K562 (cell line): Measurements from ENCODE around the gene ZC3H10. TPM values are rescaled to one million over a fixed set of nuclear protein-coding genes. Genes with fewer than 3 reads are reported as not detected.

Source experiments
- CBX3 ChIP-seq, 2 experiments: IDR thresholded peaks; 1 replicate in 1 of 2; 2 replicates in 1 of 2; pipeline ENCODE4 v1.6.1; 2012; ENCODE audit warnings: inconsistent platforms in 2 of 2, low read length in 2 of 2, borderline replicate concordance in 1 of 2, control low read depth in 1 of 2
- CC2D1A ChIP-seq: fragments of 450-650 bp; IDR thresholded peaks from 2 replicates; pipeline ENCODE4 v1.6.1; 2017; ENCODE audit warnings: mild to moderate bottlenecking
- EP400 ChIP-seq: fragments of 450-650 bp; IDR thresholded peaks from 2 replicates; pipeline ENCODE4 v1.6.1; 2017; ENCODE audit warnings: antibody characterized with exemption, mild to moderate bottlenecking, moderate library complexity
- FIP1L1 ChIP-seq: fragments of 200-400 bp; formaldehyde crosslinking; IDR thresholded peaks from 2 replicates; pipeline ENCODE4 v1.6.1; 2018; ENCODE audit warnings: mild to moderate bottlenecking, low read depth, low read length; ENCODE audit not compliant: poor library complexity, severe bottlenecking
- HDGF ChIP-seq: fragments of 450-650 bp; IDR thresholded peaks from 2 replicates; pipeline ENCODE4 v1.6.1; 2016
- HMG20A ChIP-seq: fragments of 450-650 bp; formaldehyde crosslinking; conservative IDR thresholded peaks from 2 replicates; pipeline ENCODE4 v1.4.0; 2020; ENCODE audit warnings: mild to moderate bottlenecking, mixed read lengths
- JUN ChIP-seq, 2 experiments: sonication (generic) in 1 of 2; formaldehyde crosslinking in 1 of 2; IDR thresholded peaks; 2 replicates each; pipeline versions ENCODE4 v1.6.1 to v1.8.0; 2012 to 2022; ENCODE audit warnings: borderline replicate concordance in 2 of 2, mild to moderate bottlenecking in 2 of 2, improper control_type of control experiment in 1 of 2, low read depth in 1 of 2, low read length in 1 of 2, missing genetic modification reagents in 1 of 2
- KDM1A ChIP-seq, 2 experiments: fragments of 450-650 bp; IDR thresholded peaks; 2 replicates each; pipeline ENCODE4 v1.6.1; 2016; ENCODE audit warnings: mild to moderate bottlenecking in 2 of 2
- PCBP1 ChIP-seq: fragments of 200-400 bp; formaldehyde crosslinking; IDR thresholded peaks from 2 replicates; pipeline ENCODE4 v1.6.1; 2018; ENCODE audit warnings: mild to moderate bottlenecking, low read depth, low read length; ENCODE audit not compliant: poor library complexity, severe bottlenecking
- PHB ChIP-seq: fragments of 250-450 bp; sonication (Bioruptor Pico); IDR thresholded peaks from 2 replicates; pipeline ENCODE4 v1.5.0; 2021
- PHF21A ChIP-seq: fragments of 450-650 bp; IDR thresholded peaks from 2 replicates; pipeline ENCODE4 v1.6.1; 2017; ENCODE audit warnings: low read depth, borderline replicate concordance
- RFX5 ChIP-seq: IDR thresholded peaks from 2 replicates; pipeline ENCODE4 v1.6.1; 2011; ENCODE audit warnings: low read depth, mild to moderate bottlenecking, improper control_type of control experiment, low read length
- SMARCB1 ChIP-seq: IDR thresholded peaks from 2 replicates; pipeline ENCODE4 v1.6.1; 2011; ENCODE audit warnings: improper control_type of control experiment, low read depth; ENCODE audit not compliant: insufficient read length
- SMARCE1 ChIP-seq: fragments of 450-650 bp; IDR thresholded peaks from 2 replicates; pipeline ENCODE4 v1.7.1; 2016; ENCODE audit warnings: mild to moderate bottlenecking
- SNRNP70 ChIP-seq: fragments of 200-400 bp; formaldehyde crosslinking; optimal IDR thresholded peaks from 2 replicates; pipeline ENCODE3; 2017; ENCODE audit warnings: low read depth, low read length
- SPI1 ChIP-seq: IDR thresholded peaks from 2 replicates; pipeline ENCODE4 v1.6.1; 2011; ENCODE audit warnings: low read depth, low read length, control low read depth, borderline replicate concordance
- SRF ChIP-seq, 2 experiments: fragments of 250-450, 450-650 bp in 1 of 2; sonication (Bioruptor Pico) in 1 of 2; sonication (generic) in 1 of 2; formaldehyde crosslinking; IDR thresholded peaks; 2 replicates each; pipeline versions ENCODE4 v1.5.0 to v1.5.1; 2020 to 2022; ENCODE audit warnings: mild to moderate bottlenecking in 1 of 2, missing genetic modification reagents in 1 of 2
- U2AF1 ChIP-seq: fragments of 200-400 bp; formaldehyde crosslinking; optimal IDR thresholded peaks from 2 replicates; pipeline ENCODE3; 2017; ENCODE audit warnings: mild to moderate bottlenecking, low read depth, low read length, moderate library complexity
- XRCC5 ChIP-seq: fragments of 200-400 bp; formaldehyde crosslinking; IDR thresholded peaks from 2 replicates; pipeline ENCODE4 v1.6.1; 2017; ENCODE audit warnings: low read depth, mild to moderate bottlenecking, low read length
- ZKSCAN1 ChIP-seq: fragments of 150-350 bp; IDR thresholded peaks from 2 replicates; pipeline ENCODE4 v1.6.1; 2016; ENCODE audit warnings: low read depth, low read length
- ZNF696 ChIP-seq: fragments of 250-450 bp; sonication (Bioruptor Pico); conservative IDR thresholded peaks from 2 replicates; pipeline ENCODE4 v1.4.0; 2020; ENCODE audit warnings: mild to moderate bottlenecking, moderate library complexity
- ZNF764 ChIP-seq: fragments of 250-450 bp; sonication (Bioruptor Pico); IDR thresholded peaks from 2 replicates; pipeline ENCODE4 v1.4.0; 2020; ENCODE audit warnings: low read depth, mild to moderate bottlenecking, moderate library complexity
- polyA plus RNA-seq, 8 experiments: library from polyadenylated mRNA; depleted of rRNA in 4 of 8; stranded (reverse) in 5 of 8; unstranded in 3 of 8; fragments of >200 nt; fragmentation: Nextera tagmentation in 2 of 8; fragmentation: Illumina TruSeq in 1 of 8; extraction: Ambion mirVana in 2 of 8; extraction: Trizol in 1 of 8; gene quantifications; 2 replicates each; pipeline versions ENCODE4 v1.2.1 to v1.2.3, GENCODE V29; 2011 to 2014; ENCODE audit warnings: inconsistent platforms in 1 of 8, missing spikeins in 1 of 8
- total RNA-seq, 7 experiments: library from RNA; depleted of rRNA in 6 of 7; stranded (reverse); fragments of >200 nt in 6 of 7; fragmentation: Illumina TruSeq in 2 of 7; extraction: Trizol in 2 of 7; gene quantifications; 2 replicates each; pipeline versions ENCODE4 v1.2.1 to v1.2.3, GENCODE V29; 2011 to 2021; ENCODE audit warnings: low replicate concordance in 1 of 7
- TF ChIP-seq, protein P1 (sequence below), 2 experiments: fragments of 450-650 bp in 1 of 2; IDR thresholded peaks; 2 replicates each; pipeline ENCODE4 v1.6.1; 2011 to 2017; ENCODE audit warnings: low read depth in 2 of 2, antibody characterized with exemption in 1 of 2, borderline replicate concordance in 1 of 2, low read length in 1 of 2, mild to moderate bottlenecking in 1 of 2, mixed read lengths in 1 of 2; ENCODE audit not compliant: control insufficient read depth in 1 of 2
- TF ChIP-seq, protein P2 (sequence below): fragments of 250-450 bp; sonication (Bioruptor Pico); IDR thresholded peaks from 2 replicates; pipeline ENCODE4 v1.8.0; 2022; ENCODE audit warnings: inconsistent platforms

Gene ZC3H10
- total and polyA plus RNA-seq, 9 of the 15 experiments (the other 6 are each of a cell fraction or from before 2014, with no cell fraction given): 0.31 to 4.1 (median 1.6) TPM

- peak; percentile 3; the same call in 1 of the 2 replicates for TF ChIP-seq EP400
- TF ChIP-seq, protein P1, sequence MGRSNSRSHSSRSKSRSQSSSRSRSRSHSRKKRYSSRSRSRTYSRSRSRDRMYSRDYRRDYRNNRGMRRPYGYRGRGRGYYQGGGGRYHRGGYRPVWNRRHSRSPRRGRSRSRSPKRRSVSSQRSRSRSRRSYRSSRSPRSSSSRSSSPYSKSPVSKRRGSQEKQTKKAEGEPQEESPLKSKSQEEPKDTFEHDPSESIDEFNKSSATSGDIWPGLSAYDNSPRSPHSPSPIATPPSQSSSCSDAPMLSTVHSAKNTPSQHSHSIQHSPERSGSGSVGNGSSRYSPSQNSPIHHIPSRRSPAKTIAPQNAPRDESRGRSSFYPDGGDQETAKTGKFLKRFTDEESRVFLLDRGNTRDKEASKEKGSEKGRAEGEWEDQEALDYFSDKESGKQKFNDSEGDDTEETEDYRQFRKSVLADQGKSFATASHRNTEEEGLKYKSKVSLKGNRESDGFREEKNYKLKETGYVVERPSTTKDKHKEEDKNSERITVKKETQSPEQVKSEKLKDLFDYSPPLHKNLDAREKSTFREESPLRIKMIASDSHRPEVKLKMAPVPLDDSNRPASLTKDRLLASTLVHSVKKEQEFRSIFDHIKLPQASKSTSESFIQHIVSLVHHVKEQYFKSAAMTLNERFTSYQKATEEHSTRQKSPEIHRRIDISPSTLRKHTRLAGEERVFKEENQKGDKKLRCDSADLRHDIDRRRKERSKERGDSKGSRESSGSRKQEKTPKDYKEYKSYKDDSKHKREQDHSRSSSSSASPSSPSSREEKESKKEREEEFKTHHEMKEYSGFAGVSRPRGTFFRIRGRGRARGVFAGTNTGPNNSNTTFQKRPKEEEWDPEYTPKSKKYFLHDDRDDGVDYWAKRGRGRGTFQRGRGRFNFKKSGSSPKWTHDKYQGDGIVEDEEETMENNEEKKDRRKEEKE (IDR thresholded peaks at IDR 0.05; ENCODE audit: borderline replicate concordance in 1 of 2, control insufficient read depth in 1 of 2, low read depth in 2 of 2, low read length in 1 of 2): no peak
- TF ChIP-seq SNRNP70: no peak
- no peak for TF ChIP-seq CC2D1A
- TF ChIP-seq HMG20A: no peak
- no peak for TF ChIP-seq JUN (IDR thresholded peaks at IDR 0.05; ENCODE audit: borderline replicate concordance, low read depth, low read length)
- no peak for TF ChIP-seq JUN (CRISPR knock-in tag; IDR thresholded peaks at IDR 0.05; ENCODE audit: borderline replicate concordance)
- TF ChIP-seq HDGF: no peak
- TF ChIP-seq RFX5: no peak
- peak; percentile 74; the same call in 1 of the 2 replicates for TF ChIP-seq SPI1
- TF ChIP-seq, protein P2, sequence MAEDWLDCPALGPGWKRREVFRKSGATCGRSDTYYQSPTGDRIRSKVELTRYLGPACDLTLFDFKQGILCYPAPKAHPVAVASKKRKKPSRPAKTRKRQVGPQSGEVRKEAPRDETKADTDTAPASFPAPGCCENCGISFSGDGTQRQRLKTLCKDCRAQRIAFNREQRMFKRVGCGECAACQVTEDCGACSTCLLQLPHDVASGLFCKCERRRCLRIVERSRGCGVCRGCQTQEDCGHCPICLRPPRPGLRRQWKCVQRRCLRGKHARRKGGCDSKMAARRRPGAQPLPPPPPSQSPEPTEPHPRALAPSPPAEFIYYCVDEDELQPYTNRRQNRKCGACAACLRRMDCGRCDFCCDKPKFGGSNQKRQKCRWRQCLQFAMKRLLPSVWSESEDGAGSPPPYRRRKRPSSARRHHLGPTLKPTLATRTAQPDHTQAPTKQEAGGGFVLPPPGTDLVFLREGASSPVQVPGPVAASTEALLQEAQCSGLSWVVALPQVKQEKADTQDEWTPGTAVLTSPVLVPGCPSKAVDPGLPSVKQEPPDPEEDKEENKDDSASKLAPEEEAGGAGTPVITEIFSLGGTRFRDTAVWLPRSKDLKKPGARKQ (CRISPR knock-in tag): peak; percentile 93
- TF ChIP-seq CBX3 (IDR thresholded peaks at IDR 0.05; ENCODE audit: borderline replicate concordance in 1 of 2, low read length in 2 of 2): no peak
- no peak for TF ChIP-seq PHF21A
- TF ChIP-seq ZKSCAN1: peak; percentile 47; the same call in 1 of the 2 replicates
- TF ChIP-seq SMARCB1: no peak
- no peak for TF ChIP-seq PCBP1
- no peak for TF ChIP-seq ZNF696 (CRISPR knock-in tag)
- TF ChIP-seq U2AF1: no peak
- TF ChIP-seq SRF (CRISPR knock-in tag; IDR thresholded peaks at IDR 0.05): no peak
- TF ChIP-seq SMARCE1: peak; percentile 20; the same call in 1 of the 2 replicates
- no peak for TF ChIP-seq KDM1A (IDR thresholded peaks at IDR 0.05)
- peak; percentile 65; the same call in 1 of the 2 replicates for TF ChIP-seq XRCC5
- no peak for TF ChIP-seq FIP1L1
- TF ChIP-seq ZNF764 (CRISPR knock-in tag): no peak
- TF ChIP-seq PHB (CRISPR knock-in tag): no peak
These were observed 39.3 kb downstream of the ZC3H10 start (continued) for GRCh38 chr12:56157201-56158028.
